Iris pigment epithelial cell (primary cell): ENCODE data around the gene DDR2.

ENCODE experiments used
- DNase-seq: peaks from one replicate; pipeline ENCODE4 v3.0.0-alpha.2; 2011; ENCODE audit warnings: low read depth

Gene DDR2

DNA sequence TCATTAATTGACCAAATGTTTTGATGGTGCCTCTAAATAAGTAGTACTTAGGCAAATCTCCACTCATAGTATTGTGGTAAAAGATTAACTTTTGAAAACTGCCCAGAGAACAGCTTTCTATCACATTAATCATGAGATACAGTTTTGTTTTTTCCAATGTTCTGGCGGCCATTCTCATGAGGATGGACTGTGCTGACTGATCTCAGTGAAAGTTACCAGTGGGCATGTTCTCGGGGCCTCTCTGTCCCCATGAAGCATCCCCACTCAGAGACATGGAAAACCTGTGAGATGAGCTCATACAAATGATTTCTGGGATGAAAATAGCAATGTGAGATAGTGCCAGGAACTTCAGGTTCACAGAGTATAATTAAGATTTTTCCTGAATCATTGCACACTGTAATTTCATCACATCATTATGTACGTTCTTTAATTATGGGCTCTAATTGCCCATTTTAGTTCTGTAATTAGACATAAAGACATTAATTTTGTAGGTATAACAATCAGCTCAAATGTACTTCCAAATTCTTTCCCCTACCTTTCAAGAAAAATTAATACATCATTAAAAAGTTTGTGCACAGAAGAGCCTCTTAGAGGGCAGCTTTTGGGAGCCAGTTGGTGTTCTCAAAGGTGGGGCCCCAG is 40.5 kb downstream of the DDR2 start:
- no peak for DNase-seq

DNA sequence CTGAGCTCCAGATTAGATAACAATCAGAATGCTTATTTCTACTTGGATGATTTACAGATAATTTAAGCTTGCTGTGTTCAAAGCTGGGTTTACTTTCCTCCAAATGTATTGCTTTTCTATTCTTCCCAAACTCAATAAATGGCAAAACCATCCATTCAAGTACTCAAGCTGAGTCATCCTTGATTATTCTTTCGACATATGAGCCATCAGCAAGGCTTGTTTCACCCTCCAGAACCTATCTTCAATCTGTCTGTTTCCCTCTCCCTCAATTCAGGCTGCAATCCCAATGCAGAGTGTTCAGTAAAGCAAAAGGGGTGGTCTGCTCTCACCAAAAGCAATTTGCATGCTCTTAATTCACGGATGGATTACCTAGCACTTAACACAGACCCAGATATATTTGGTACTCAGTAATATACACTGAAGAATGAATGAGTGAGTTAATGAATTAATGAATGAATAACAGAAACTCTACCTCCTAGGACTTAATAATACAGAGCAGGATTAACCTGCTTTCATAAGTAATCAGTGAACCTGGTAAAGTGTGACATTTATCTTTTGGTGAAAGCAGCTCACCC is 41.9 kb downstream of the DDR2 start:
- DNase-seq, result peak; percentile 78

DNA sequence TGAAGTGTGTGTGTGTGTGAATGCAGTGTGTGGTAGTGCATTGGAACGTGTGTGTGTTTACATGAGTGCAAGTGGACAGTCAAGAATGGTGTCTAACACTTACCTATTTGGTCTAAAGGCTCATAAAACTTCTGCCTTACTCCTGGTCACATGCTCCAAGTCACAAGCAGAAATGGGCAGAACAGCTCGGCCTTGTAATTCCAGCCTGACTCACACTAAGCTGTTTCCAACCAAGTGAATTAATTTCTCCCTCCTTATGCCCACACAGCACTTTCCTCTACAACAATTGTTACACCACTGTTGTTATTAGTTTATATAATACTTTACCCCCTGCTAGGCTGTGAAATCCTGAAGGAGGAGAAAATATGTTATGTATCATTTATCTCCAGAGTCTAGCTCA is 43.8 kb downstream of the DDR2 start:
- peak; percentile 92 for DNase-seq

DNA sequence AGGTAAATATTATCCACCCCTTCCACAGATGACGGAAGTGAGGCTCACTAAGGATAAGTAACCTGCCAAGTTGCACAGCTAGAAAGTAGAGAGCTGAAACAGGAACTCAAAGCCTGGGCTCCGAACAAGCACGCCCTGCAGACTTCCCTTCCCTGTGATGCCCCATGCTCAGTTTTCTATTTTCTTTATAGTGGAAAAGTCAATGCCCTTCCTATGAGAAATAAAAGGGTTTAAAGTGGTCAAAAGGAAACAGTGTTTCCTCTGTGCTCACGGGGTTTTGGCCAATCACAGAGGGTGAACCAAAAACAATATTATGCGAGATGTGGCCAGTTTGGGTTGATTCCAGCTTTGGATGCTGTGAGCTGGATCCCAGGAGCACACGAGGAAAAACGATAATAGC is 44.5 kb downstream of the DDR2 start:
- DNase-seq, result no peak

DNA sequence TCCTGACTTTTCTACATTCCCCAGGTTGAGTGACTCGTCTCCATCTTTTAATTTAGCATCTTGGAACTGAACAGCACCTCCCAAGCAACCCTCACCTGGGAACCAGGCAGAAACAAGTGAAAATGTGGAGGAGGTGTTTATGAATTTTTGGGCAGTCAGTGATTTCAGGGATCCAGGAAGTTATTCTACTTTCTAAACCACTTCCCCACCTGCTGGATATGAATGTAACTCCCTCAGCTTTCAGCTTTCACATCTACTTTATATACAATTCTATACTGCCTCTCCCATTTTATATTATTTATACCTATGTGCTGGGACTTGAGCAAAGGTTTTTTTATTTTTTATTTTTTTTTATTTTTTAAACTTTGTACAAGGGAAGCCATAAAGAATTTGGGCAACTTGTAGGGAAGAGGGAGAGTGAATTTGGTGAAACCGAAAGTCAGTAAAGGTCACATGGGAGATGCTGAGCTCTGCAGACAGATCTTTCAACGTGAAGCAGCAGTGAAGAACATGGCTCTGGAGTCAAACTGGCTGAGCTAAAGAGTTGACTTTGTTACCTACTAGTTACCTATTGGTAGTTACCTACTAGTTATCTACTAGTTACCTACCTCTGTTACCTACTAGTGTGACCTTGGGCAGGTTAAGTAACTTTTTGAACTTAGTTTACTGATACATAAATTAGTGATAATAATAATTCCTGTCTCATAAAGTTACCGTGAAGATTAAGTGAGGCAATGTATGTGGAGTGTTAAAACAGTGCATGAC is 45.5 kb downstream of the DDR2 start:
- no peak for DNase-seq

DNA sequence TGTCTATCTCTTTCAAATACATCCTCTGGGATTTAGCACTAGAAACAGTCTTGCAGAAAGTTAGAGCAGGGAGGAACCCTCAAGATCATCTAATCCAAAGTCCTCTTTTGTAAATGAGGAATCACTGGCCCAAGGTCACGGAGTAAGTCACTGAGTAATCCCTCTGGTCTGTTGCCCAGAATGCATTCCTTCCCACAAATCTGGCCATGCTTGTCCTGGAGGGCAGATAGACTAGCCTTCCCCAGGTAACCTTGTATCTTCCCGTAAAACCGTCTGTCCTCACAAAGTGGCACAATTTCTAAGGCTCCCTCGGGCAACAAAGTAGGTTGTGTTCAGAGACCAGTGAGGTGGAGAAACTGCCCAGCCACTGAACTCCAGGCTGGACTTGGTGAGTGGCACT is 46.2 kb downstream of the DDR2 start:
- DNase-seq, result peak; percentile 84

DNA sequence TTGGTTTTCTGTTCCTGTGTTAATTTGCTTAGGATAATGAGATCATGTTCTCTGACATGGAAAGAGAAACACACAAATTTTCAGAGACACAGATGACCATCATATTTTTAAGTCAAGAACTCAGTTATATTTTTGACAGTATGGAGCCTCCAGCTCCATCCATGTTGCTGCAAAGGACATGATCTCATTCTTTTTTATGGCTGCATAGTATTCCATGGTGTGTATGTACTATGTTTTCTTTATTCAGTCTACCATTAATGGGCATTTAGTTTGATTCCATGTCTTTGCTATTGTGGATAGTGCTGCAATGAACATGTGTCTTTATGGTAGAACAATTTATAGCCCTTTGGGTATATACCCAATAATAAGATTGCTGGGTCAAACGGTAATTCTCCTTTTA is 47.0 kb downstream of the DDR2 start:
- DNase-seq, result no peak

DNA sequence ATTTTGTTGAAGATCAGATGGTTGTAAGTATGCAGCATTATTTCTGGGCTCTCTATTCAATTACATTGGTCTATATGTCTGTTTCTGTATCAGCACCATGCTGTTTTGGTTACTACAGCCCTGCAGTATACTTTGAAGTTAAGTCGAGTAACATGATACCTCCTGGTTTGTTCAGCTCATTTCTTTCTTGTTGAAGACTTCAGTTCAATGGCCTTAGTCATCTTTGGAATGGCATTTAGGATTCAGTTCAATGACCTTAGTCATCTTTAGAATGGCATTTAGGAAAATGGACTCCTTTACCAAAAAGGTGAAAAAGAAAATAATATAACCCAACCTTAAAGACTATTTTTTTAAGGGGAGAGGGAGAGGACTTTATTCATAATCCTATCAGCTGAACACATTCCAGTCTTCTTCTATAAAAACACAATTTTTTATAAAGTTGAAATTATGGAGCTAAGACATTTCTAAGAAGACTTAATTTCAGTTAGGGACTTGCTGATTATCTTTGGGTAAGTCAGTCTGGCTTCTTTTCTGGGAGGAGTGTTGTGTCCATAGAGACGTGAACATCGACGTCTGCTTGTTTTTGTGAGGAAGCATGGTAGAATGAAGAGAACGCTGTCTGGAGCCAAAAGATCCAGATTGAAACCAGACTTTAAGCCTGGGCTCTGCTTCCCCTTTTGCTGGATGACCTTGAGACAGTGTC is 48.3 kb downstream of the DDR2 start:
- DNase-seq, result peak; percentile 39

DNA sequence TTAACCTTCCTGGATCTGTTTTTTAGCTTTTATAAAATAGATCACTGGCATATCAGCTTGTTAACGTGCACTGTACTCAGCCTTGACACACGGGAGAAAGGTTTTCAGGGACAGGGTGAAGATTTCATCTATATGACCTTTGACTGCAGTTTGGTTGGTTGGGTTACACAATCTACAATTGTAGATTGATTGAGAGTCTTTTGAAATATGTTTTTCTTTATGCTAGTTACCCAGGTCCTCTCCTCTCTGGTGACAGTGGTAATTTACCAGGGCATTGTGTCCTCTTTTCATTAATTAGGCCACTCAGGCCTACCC is 48.8 kb downstream of the DDR2 start:
- no peak for DNase-seq

DNA sequence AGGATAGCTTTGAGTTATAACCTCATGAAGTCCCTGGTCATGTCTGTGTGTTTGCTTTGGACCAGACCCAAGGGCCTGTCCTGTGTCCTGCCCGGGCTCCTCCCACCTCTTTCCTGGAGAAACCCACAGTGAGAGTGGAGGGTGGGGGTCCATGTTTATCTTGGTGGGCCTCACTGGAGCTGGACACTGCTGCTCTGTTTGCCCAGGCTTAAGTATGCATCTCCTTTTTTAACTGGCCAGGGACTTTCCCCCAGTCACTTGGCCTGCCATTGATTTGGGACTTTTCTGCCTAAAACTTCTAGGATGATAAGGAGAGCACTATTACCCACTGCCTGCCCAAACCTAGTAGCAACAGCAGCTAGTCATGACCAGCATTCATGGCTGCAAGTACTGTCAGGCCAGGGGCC is 49.8 kb downstream of the DDR2 start:
- DNase-seq, result no peak

DNA sequence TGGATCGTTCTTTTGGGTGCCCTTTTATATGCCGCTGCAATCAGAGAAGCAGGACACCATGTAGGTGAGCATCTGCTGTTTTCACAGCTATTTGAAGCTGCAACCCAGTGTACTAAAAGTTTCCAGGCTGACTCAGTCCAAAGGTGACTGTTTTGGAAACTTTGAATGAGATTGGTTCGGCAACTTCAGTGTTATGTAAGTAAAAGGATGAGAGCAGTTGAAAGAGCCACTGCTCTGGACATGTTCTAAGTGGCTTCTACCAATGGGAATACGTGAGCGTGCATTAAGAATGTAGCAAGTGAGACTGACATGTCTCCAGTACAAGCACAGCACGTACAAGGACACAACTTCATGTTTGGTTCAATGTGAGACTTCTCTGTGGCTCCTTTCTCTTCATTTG is 55.6 kb downstream of the DDR2 start:
- DNase-seq, result peak; percentile 53

DNA sequence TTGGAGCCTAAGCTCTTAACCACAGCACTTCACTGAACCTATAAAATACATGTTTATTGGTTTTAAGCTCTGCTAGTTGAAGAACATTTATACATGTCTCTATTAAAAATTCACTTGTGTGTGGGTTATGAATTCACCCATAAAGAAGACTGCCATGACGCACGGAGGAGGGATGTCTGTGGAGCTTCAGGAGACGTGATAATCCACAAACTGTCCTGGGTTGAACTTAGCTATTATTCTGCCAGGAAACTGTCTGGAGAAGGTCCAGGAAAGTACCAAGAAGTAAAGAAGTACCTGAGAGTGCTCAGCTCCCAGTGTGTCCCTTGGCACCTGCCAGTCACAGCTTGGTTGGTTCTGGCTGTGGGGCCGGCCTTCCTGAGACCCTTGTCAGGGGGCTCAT is 56.3 kb downstream of the DDR2 start:
- DNase-seq, result no peak

DNA sequence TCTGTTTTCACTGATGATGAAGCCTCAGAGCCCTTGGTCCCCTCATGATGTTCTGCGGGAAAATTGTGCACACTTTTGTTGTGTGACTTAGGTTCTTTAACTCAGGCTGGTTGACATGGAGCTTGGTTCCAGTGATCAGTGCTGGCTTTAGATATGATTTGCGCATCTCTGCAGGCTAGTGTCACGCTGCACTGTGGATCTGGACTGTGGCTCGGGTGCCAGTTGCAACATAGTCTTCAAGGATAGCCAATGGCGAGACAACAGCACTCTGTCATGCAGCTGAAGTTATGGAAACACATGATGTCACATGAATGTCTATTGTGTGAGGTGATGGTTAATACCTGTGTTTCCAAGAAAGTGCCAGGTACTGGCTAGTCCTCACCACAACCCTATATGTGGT is 56.7 kb downstream of the DDR2 start:
- no peak for DNase-seq

DNA sequence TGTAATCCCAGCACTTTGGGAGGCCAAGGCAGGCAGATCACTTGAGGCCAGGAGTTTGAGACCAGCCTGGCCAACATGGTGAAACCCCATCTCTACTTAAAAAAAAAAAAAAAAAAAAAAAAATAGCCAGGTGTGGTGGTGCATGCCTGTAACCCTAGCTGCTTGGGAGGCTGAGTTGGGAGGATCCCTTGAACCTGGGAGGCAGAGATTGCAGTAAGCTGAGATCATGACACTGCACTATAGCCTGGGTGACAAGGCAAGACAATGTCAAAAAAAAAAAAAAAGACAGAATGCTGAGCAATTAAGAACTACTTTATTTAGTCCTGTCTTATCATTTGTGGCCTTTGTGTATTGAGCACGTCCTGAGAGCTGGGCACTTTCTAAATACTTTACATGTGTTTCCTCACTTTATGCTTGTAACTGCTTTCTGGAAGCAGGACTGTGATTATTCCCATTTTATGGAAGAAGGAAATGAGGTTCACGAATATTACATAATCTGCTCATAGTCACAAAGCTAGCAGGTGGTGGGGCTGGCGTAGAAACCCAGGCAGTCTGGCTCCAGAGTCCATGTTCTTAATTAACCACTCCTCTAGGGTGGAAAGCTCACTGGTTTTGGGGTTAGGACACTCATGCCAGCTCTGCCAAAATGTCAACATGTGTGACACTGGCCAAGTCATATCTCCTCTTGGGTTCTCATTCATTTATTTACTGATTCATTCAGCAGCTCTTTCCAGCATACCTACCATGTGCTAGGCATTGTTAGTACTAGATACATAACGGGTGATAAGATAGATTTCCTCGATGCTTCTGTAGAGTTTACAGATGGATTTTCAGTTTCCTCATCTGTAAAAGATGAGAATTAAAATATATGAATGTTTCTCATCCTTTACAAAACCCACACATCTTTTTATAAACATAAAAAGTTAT is 57.7 kb downstream of the DDR2 start:
- no peak for DNase-seq

DNA sequence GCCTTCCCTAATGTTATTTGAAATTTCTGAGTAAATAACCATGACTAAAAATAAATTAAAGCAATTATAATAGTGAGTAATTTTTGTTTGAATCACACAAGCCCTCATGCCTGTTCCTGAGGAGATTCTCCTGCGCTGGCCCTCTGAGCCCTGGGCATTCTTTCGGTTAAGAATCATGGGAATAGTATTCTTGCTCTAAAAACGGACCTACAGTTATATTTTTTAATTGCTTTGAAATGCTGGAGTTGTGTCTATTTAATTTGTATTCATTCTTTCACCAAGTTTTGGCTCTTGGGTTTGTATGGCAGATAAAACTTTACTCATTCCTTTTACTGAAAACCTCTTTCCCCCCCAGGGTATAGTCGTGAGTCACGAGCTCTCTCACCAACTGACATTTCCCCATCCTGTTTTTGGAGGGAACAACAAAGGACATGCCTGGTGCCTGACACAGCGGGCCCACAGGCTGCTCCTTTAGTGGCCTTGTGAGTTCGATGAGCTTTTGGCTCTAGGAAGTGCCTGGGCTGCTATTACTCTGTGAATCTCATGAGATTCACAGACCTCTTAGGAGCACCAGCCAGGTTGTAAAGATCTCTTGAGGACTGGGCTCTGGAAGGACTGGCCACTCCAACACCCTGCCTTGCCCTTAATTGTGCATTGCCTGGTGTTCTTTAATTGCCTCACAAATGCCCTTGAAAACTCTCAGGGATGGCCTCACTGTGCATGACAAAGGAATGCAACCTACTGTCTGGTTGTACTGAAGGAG is 58.6 kb downstream of the DDR2 start:
- peak; percentile 81 for DNase-seq

DNA sequence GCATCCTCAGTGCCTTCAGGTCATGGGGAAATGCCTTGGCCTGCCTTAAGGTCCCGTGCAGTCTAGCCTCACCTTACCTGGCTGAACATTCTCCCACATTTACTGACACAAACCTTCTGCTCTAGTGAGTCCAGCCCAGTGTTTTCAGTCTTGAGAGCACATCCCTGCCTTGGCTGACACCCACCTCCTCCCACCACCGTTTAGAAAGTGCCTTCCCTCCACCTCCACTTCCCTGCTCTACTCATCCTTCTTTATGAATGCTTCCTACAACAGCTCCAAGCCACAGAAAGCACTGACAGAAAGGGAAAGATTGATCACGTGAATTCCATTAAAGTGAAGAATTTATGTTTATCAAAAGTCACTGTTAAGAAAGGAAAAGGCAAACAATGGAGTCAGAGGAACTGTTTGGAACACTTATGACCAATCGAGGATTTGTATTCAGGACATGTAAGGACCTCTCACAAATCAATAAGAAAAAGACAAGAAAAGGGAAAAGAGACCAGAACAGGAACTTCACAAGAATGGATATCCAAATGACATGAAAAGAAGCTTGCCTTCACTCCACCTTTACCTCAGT is 59.8 kb downstream of the DDR2 start:
- no peak for DNase-seq

DNA sequence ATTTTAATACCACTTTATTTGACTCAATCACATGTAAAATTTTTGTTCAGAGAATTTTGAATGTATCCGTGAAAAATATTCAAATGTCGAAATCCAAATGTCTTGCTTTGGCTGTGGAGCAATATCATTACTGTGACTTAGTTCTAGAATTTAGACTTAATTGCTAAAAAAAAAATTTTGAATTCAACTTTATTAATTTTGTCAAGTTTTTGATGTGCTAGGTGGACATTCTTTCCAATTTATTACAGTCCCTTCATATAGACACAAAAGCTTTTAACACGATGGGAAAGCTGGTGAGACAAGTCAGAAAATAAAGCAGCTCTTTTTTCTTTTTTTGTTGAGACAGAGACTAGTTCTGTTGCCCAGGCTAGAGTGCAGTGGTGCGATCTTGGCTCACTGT is 62.6 kb downstream of the DDR2 start:
- no peak for DNase-seq

DNA sequence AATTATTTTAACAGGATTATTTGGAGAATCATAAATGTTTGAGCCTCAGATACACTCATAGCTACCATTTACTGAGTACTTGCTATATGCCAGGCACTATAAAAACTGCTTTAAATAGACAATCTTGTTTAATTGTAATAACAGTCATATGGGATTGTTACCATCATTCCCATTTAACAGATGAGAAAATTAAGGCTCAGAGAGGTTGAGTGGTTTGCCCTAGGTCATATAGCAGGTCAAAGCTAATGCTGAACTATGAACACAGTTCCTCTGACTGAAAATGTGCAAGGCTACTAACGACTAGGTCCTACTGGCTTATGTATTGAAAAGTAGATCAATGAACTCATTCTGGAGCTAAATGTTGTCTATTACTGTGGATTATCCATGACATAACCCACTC is 63.4 kb downstream of the DDR2 start:
- DNase-seq, result no peak

DNA sequence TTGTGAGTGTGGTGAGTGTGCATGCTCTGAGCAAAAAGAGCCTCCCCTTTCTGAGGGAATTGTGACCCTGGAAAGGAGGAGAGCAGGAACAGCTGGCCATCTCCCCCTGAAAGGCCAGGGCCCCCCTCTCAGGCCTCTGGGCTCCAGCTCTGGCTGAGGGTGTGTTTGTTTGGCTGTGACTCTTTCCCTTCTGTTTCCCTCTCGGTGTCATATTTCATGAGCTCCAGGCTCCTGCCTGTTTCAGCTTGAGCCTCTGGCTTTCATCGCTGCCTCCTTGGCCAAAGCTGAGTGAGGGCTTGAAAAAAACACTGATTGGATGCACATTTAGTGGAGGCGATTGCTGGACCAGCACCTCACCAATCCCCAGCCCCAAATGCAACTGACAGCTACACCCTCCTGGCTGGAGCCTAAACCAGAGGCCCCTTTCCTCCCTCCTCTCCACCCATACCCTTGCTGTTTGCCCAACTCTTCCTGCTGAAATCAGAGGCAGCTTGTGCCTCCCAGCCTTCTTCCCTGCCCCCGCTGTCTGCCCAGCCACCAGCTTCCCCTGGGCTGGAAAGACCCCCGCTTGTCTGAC is 64.1 kb downstream of the DDR2 start:
- DNase-seq, result peak; percentile 93

DNA sequence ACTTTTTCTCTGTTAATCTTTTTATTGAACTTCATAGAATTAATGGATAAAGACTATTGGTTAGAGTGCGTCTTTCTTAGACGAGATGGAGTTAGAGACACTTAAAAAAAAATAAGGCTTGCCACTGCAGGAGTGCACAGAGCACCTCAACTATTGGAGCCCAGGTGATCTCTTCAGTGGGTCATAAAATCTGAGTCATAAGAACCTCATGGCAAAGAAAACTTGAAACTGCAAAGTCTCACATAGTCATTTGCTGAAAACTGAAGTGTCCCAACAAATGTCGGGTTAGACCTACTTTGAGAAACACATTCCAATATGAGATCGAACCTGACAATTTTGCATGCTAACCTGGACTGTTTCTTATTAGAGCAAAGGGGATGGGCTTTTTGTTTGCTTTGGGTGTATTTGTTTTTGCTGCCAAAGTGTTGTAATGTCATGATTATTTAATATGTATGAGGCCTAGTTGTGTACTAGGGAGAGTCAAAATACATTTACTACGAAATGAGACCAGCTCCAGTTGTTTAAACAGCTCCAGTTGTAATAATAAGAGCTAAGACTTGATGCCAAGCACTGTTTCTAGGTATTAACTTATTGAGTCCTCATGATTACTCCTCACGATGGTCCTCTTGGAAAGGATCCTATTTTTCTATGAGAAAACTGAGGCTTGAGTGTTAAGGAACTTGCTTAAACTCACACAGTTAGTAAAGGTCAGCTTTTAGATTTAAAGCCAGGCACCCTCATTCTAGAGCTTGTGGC is 65.1 kb downstream of the DDR2 start:
- DNase-seq, result no peak
